Myocyte (in vitro differentiated cells): Measurements from ENCODE around the gene ARHGAP26. TPM values are rescaled to one million over a fixed set of nuclear protein-coding genes. Genes with fewer than 3 reads are reported as not detected.

Source experiments
- DNase-seq: peaks from one replicate; pipeline ENCODE4 v3.0.0-alpha.2; 2012; ENCODE audit warnings: low read depth
- total RNA-seq: library from RNA; depleted of rRNA; stranded (reverse); fragments of >200 nt; gene quantifications from 2 replicates; pipeline ENCODE4 v1.2.3, GENCODE V29; 2014

The ARHGAP26 gene
- total RNA-seq, 1 donor from 2014 or later = 2.8 TPM

GRCh38 chr5:143008809-143009521, 238.8 kb downstream of the ARHGAP26 start:
- peak; percentile 57 for DNase-seq

- no peak for DNase-seq
Measured at GRCh38 chr5:143010351-143010750, 240.2 kb downstream of the ARHGAP26 start.

- DNase-seq = no peak
Measured at GRCh38 chr5:143011585-143011984, 241.4 kb downstream of the ARHGAP26 start.

- DNase-seq = no peak
Measured at GRCh38 chr5:143013176-143013891, 243.2 kb downstream of the ARHGAP26 start.

- DNase-seq = peak; percentile 22
Measured at GRCh38 chr5:143014017-143014651, 244.0 kb downstream of the ARHGAP26 start.

GRCh38 chr5:143016777-143017516, 246.8 kb downstream of the ARHGAP26 start:
- DNase-seq = peak; percentile 65

GRCh38 chr5:143017541-143017940, 247.4 kb downstream of the ARHGAP26 start:
- DNase-seq = no peak

- no peak for DNase-seq
Measured at GRCh38 chr5:143017992-143018391, 247.8 kb downstream of the ARHGAP26 start.

GRCh38 chr5:143019157-143019556, 249.0 kb downstream of the ARHGAP26 start:
- no peak for DNase-seq

GRCh38 chr5:143019614-143020515, 249.7 kb downstream of the ARHGAP26 start:
- DNase-seq = peak; percentile 41

- no peak for DNase-seq
Measured at GRCh38 chr5:143021595-143021994, 251.4 kb downstream of the ARHGAP26 start.

GRCh38 chr5:143023411-143024096, 253.4 kb downstream of the ARHGAP26 start:
- peak; percentile 83 for DNase-seq

GRCh38 chr5:143024228-143024920, 254.2 kb downstream of the ARHGAP26 start:
- peak; percentile 82 for DNase-seq

GRCh38 chr5:143025376-143025775, 255.2 kb downstream of the ARHGAP26 start:
- DNase-seq = peak; percentile 16

- no peak for DNase-seq
Measured at GRCh38 chr5:143025971-143026370, 255.8 kb downstream of the ARHGAP26 start.

GRCh38 chr5:143026380-143026779, 256.2 kb downstream of the ARHGAP26 start:
- DNase-seq = no peak

GRCh38 chr5:143029293-143029692, 259.1 kb downstream of the ARHGAP26 start:
- DNase-seq = no peak

GRCh38 chr5:143030349-143030748, 260.2 kb downstream of the ARHGAP26 start:
- DNase-seq = no peak
